Gastrocnemius medialis (tissue), 4 donors: ENCODE results near the gene RGP1. TPM values are rescaled to one million over a fixed set of nuclear protein-coding genes. Genes with fewer than 3 reads are reported as not detected.

Experiments
- ATAC-seq, 2 donors: fragments of 150-250 bp; one replicate each; pipeline ENCODE4 v1.9.1; 2016
- DNase-seq, 2 donors: peaks; one replicate each; pipeline ENCODE4 v3.0.0-alpha.2; 2019
- H3K27ac ChIP-seq, 4 donors: fragments of 200-600 bp; sonication (generic); 1 replicate in 1 of 4; 2 replicates in 3 of 4; pipeline ENCODE4 v1.5.1; 2016 to 2018; ENCODE audit warnings: mild to moderate bottlenecking in 2 of 4, moderate library complexity in 1 of 4
- H3K27me3 ChIP-seq, 3 donors: fragments of 200-600 bp; sonication (generic) in 2 of 3; 1 replicate in 1 of 3; 2 replicates in 2 of 3; pipeline versions ENCODE4 v1.5.1 to v1.6.0; 2016 to 2019; ENCODE audit warnings: mild to moderate bottlenecking in 1 of 3, moderate library complexity in 1 of 3
- H3K36me3 ChIP-seq, 2 donors: fragments of 200-600 bp; sonication (generic) in 1 of 2; one replicate each; pipeline ENCODE4 v1.5.1; 2017 to 2018
- H3K4me1 ChIP-seq, 2 donors: fragments of 200-600 bp; sonication (generic) in 1 of 2; one replicate each; pipeline ENCODE4 v1.5.1; 2016 to 2017; ENCODE audit warnings: mild to moderate bottlenecking in 2 of 2
- H3K4me3 ChIP-seq, 4 donors: fragments of 200-600 bp; sonication (generic) in 3 of 4; 1 replicate in 1 of 4; 2 replicates in 3 of 4; pipeline ENCODE4 v1.5.1; 2016 to 2019; ENCODE audit warnings: mild to moderate bottlenecking in 2 of 4
- H3K9me3 ChIP-seq, 3 donors: fragments of 200-600 bp; sonication (generic) in 2 of 3; 1 replicate in 1 of 3; 2 replicates in 2 of 3; pipeline ENCODE4 v1.5.1; 2016 to 2019
- POLR2A ChIP-seq, 2 donors: fragments of 450-650 bp; IDR thresholded peaks; one replicate each; pipeline ENCODE4 v1.6.1; 2017; ENCODE audit warnings: antibody characterized with exemption in 2 of 2, mild to moderate bottlenecking in 2 of 2, moderate library complexity in 2 of 2
- in situ Hi-C, 4 donors: fragments of 200-750 bp; cut with MboI; loops; one replicate each; pipeline versions ENCODE4 v1.15.0 to v1.8.0; 2017; ENCODE audit warnings: low sequenced_read_pairs in 4 of 4
- intact Hi-C: fragments of 100-400 bp; cut with DNase I; formaldehyde crosslinking; loops from one replicate; pipeline ENCODE4 v1.15.1; 2023; ENCODE audit warnings: low total_unique reads
- total RNA-seq, 4 donors: library from RNA; depleted of rRNA; stranded (reverse); fragments of >200 nt; gene quantifications; one replicate each; pipeline versions ENCODE4 v1.1.0 to v1.2.3, GENCODE V29; 2016
- TF ChIP-seq, protein P1 (sequence below), 5 experiments: fragments of 450-650 bp in 3 of 5; fragments of 200-600 bp in 2 of 5; sonication (generic) in 2 of 5; IDR thresholded peaks in 4 of 5; conservative IDR thresholded peaks in 1 of 5; 1 replicate in 4 of 5; 2 replicates in 1 of 5; pipeline ENCODE4 v1.5.1; 2016 to 2019; ENCODE audit warnings: antibody characterized with exemption in 5 of 5, mild to moderate bottlenecking in 3 of 5, moderate library complexity in 3 of 5

The RGP1 gene
- total RNA-seq, 4 donors from 2014 or later, result 22.0 to 41.1 (median 36.3) TPM

DNA sequence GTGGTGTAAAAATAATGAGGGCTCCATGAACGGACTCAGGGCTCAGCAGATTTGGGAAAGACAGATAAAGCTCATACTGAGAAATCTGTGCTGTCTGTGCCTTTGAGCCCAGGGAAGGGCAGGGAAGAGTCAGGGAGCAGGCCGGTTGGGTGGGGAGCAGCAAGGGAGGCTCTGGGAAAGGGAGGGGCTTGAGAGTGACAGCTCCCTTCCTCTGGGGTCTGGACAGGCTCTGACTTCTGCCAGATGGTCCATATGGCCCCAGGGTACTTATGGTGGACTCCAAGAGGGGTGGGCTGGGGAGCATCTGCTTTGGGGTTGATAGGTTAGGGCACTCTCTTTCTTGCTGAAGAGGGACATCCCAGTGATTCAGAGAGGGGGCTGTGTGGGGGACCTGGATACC, 44.4 kb downstream of the RGP1 start:
- ATAC-seq, result no peak
- in situ Hi-C loops (loop anchor here in 2 of 4 donors (5.0 to 10.0 kb wide), 2 partner anchors 81 to 89 kb away; partner anchors contain the start of gene OR13J1 (in 1 of the 2)), intact Hi-C loops (no loop called here)
- H3K4me3 ChIP-seq, result peak overlapping the region in 2 of 4 donors; percentile 16 to 67
- TF ChIP-seq, protein P1, sequence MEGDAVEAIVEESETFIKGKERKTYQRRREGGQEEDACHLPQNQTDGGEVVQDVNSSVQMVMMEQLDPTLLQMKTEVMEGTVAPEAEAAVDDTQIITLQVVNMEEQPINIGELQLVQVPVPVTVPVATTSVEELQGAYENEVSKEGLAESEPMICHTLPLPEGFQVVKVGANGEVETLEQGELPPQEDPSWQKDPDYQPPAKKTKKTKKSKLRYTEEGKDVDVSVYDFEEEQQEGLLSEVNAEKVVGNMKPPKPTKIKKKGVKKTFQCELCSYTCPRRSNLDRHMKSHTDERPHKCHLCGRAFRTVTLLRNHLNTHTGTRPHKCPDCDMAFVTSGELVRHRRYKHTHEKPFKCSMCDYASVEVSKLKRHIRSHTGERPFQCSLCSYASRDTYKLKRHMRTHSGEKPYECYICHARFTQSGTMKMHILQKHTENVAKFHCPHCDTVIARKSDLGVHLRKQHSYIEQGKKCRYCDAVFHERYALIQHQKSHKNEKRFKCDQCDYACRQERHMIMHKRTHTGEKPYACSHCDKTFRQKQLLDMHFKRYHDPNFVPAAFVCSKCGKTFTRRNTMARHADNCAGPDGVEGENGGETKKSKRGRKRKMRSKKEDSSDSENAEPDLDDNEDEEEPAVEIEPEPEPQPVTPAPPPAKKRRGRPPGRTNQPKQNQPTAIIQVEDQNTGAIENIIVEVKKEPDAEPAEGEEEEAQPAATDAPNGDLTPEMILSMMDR (IDR thresholded peaks at IDR 0.05 in 4 of 5, conservative IDR thresholded peaks at IDR 0.05 in 1 of 5), result no peak
- TF ChIP-seq POLR2A (IDR thresholded peaks at IDR 0.05), result no peak
- H3K4me1 ChIP-seq, result peaks cover 29 to 34% of the 10 kb centered on the region in 2 donors
- H3K27ac ChIP-seq, result peak overlapping the region; percentile 1 to 86 (median 66)
- no peaks in the 10 kb centered on the region for H3K9me3 ChIP-seq
- no peak for DNase-seq
- no peaks in the 10 kb centered on the region for H3K27me3 ChIP-seq
- no peaks in the 10 kb centered on the region for H3K36me3 ChIP-seq

DNA sequence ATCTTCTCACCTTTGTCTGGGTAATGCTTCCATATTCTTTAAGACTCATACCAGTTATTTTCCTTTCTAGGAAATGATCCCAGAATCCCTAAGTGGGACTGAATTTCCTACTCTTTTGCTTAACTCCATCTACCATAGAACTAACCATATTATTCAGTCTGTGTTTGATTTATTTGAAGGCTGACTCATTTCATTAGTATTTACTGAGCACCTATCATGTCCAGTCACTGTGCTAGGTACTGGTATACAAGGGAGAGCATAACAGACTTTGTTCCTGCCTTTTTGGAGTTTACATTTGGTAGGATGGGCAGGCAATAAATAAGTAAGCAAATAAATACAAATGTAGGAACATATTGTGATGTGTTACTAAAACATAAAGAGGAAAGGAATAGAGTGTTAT, 46.6 kb downstream of the RGP1 start:
- intact Hi-C loops, result no loop called here
- H3K27ac ChIP-seq, result no peak overlapping the region
- ATAC-seq (no peak), DNase-seq (no peak)
- H3K36me3 ChIP-seq, result peaks cover 0 to 10% of the 10 kb centered on the region in 2 donors
- no peak for TF ChIP-seq POLR2A (IDR thresholded peaks at IDR 0.05)
- TF ChIP-seq, protein P1 (IDR thresholded peaks at IDR 0.05 in 4 of 5, conservative IDR thresholded peaks at IDR 0.05 in 1 of 5), result no peak
- no peak overlapping the region for H3K4me3 ChIP-seq
- H3K27me3 ChIP-seq, result no peaks in the 10 kb centered on the region
- H3K9me3 ChIP-seq, result no peaks in the 10 kb centered on the region
- H3K4me1 ChIP-seq, result peaks cover 25 to 27% of the 10 kb centered on the region in 2 donors
- in situ Hi-C loops, result loop anchor here in 1 of 4 donors (10.0 kb wide), 1 partner anchor 79 kb away; the partner anchor contains the start of gene OR13J1

DNA sequence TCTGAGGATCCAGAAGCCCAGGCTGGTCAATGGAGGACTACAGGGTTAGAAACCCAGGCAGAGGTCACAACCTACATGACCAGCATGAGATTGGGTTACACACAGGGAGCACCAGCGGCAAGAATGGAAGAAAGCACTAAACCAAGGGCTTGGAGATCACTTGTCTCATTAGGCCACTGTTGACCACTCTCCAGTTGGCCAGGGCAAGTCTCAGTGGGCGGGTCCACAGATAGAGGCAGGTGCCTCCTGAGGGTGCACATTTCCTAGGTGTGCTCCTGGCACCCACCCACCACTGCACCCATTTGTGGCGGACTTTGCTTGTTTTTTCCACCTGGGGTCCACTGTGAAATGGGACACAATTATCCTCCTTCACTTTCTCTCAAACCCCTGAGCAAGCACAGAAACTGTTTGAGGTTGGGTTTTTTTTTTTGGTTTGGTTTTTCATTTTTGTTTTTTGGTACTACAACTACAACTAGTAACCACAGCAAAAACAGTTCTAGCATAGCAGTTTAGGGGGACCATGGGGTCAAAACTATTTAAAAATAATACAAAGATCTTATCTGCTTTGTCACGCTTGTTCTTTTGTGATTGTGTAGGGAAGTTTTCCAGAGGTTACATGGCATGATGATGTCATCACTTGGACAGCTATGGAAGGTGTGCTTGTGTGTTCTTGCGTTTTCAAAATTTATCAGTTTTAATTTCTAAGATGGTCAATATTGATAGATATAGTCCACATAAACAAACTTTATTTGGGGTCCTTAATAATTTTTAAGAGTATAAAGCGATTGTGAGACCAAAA, 48.4 kb downstream of the RGP1 start:
- intact Hi-C loops (no loop called here), in situ Hi-C loops (loop anchor here in 1 of 4 donors (10.0 kb wide), 1 partner anchor 77 kb away; the partner anchor contains the start of gene OR13J1)
- DNase-seq, result no peak
- Histone ChIP-seq H3K4me3 (no peak overlapping the region), H3K27me3 (no peaks in the 10 kb centered on the region), H3K27ac (no peak overlapping the region), H3K9me3 (no peaks in the 10 kb centered on the region), H3K4me1 (peaks cover 19 to 21% of the 10 kb centered on the region in 2 donors), H3K36me3 (peaks cover 0 to 14% of the 10 kb centered on the region in 2 donors)
- no peak for ATAC-seq
- TF ChIP-seq, protein P1 (IDR thresholded peaks at IDR 0.05 in 4 of 5, conservative IDR thresholded peaks at IDR 0.05 in 1 of 5), result no peak
- no peak for TF ChIP-seq POLR2A (IDR thresholded peaks at IDR 0.05)

DNA sequence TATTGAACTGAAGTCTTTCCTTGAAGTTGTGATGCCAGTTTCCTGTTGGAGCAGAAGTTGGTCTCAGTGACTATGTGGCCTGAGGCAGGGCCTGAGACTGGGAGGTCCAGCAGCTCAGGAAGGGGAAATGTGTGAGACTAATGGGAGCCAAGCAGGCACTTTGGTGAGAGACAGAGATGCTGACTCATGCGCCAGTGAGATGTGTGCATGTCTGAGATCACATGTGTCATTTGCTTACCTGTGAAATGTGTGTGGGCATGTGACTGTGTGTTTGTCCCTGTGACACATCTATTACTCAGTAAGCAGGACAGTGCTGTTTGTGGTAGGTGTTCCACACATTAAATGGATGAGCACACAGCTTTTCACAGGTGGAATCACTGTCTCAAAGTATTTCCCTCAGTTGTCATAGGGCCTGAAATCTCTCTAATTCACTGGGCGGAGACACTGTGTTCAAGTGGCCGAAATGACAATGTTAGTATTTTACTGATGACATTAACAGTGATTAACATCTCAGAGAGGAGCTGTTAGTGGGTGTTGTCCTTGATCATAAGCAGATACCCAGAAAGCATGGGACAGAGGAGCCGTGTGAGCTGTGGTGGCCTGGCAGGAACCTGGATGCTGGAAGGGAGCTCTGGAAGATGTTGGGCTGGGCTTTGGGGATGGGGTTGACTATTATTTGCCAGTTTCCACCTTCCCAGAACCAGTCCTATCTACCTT, 49.7 kb downstream of the RGP1 start:
- Histone ChIP-seq H3K27me3 (no peaks in the 10 kb centered on the region), H3K27ac (no peak overlapping the region), H3K9me3 (no peaks in the 10 kb centered on the region), H3K4me3 (no peak overlapping the region), H3K36me3 (peaks cover 0 to 17% of the 10 kb centered on the region in 2 donors), H3K4me1 (peaks cover 8% of the 10 kb centered on the region in 2 donors)
- DNase-seq, result no peak
- peak; percentile 44 to 61 for ATAC-seq
- intact Hi-C loops (no loop called here), in situ Hi-C loops (loop anchor here in 1 of 4 donors (10.0 kb wide), 1 partner anchor 76 kb away; the partner anchor contains the start of gene OR13J1)
- TF ChIP-seq POLR2A (IDR thresholded peaks at IDR 0.05), result no peak
- TF ChIP-seq, protein P1 (IDR thresholded peaks at IDR 0.05 in 4 of 5, conservative IDR thresholded peaks at IDR 0.05 in 1 of 5), result no peak
